K562 (cell line): ENCODE data around the gene PPIA. TPM values are rescaled to one million over a fixed set of nuclear protein-coding genes. Genes with fewer than 3 reads are reported as not detected.
A peak's percentile ranks its signal among the peaks of the same experiment; 100 is the strongest.

Source experiments
- ARID3B ChIP-seq: fragments of 250-450 bp; sonication (Bioruptor Pico); IDR thresholded peaks from 2 replicates; pipeline ENCODE4 v1.4.0; 2020; ENCODE audit warnings: borderline replicate concordance
- ATF6 ChIP-seq: sonication (generic); formaldehyde crosslinking; IDR thresholded peaks from 2 replicates; pipeline ENCODE4 v1.4.0; 2020; ENCODE audit warnings: mild to moderate bottlenecking, missing genetic modification reagents
- COPS2 ChIP-seq: fragments of 450-650 bp; conservative IDR thresholded peaks from 2 replicates; pipeline ENCODE4 v1.6.1; 2016; ENCODE audit warnings: mild to moderate bottlenecking, moderate library complexity
- HDAC1 ChIP-seq, 2 experiments: fragments of 450-650 bp; IDR thresholded peaks; 2 replicates each; pipeline ENCODE4 v1.6.1; 2016 to 2017; ENCODE audit warnings: inconsistent platforms in 1 of 2, mild to moderate bottlenecking in 1 of 2, moderate library complexity in 1 of 2
- HMG20A ChIP-seq: fragments of 450-650 bp; formaldehyde crosslinking; conservative IDR thresholded peaks from 2 replicates; pipeline ENCODE4 v1.4.0; 2020; ENCODE audit warnings: mild to moderate bottlenecking, mixed read lengths
- KDM2B ChIP-seq: fragments of 250-450 bp; sonication (Bioruptor Pico); IDR thresholded peaks from 2 replicates; pipeline ENCODE4 v1.8.0; 2021; ENCODE audit warnings: mild to moderate bottlenecking, moderate library complexity
- KDM5B ChIP-seq: fragments of 200-600 bp; sonication (generic); IDR thresholded peaks from 2 replicates; pipeline ENCODE4 v1.6.1; 2012; ENCODE audit warnings: low read depth, mild to moderate bottlenecking, moderate library complexity, low read length, control low read depth, inconsistent platforms; ENCODE audit not compliant: insufficient replicate concordance
- KLF1 ChIP-seq: fragments of 450-650 bp; IDR thresholded peaks from 2 replicates; pipeline ENCODE4 v1.6.1; 2016; ENCODE audit warnings: missing genetic modification characterization, missing compliant biosample characterization
- KLF6 ChIP-seq: fragments of 250-450 bp; sonication (Bioruptor Pico); IDR thresholded peaks from 2 replicates; pipeline ENCODE4 v1.4.0; 2020; ENCODE audit warnings: mild to moderate bottlenecking, moderate library complexity, borderline replicate concordance
- MYBL2 ChIP-seq, 2 experiments: fragments of 450-650 bp in 1 of 2; sonication (generic) in 1 of 2; formaldehyde crosslinking in 1 of 2; IDR thresholded peaks; 2 replicates each; pipeline versions ENCODE4 v1.6.1 to v1.8.1; 2017 to 2022; ENCODE audit warnings: borderline replicate concordance in 1 of 2, inconsistent platforms in 1 of 2, low read depth in 1 of 2, mild to moderate bottlenecking in 1 of 2, missing genetic modification reagents in 1 of 2, moderate library complexity in 1 of 2
- OTX1 ChIP-seq: fragments of 450-650 bp; formaldehyde crosslinking; IDR thresholded peaks from 2 replicates; pipeline ENCODE4 v1.4.0; 2022; ENCODE audit warnings: mild to moderate bottlenecking
- RB1 ChIP-seq: fragments of 450-650 bp; IDR thresholded peaks from 2 replicates; pipeline ENCODE4 v1.6.1; 2017; ENCODE audit warnings: low read depth, mild to moderate bottlenecking
- RBFOX2 ChIP-seq: fragments of 200-400 bp; formaldehyde crosslinking; IDR thresholded peaks from 2 replicates; pipeline ENCODE4 v1.6.1; 2017; ENCODE audit warnings: low read depth, mild to moderate bottlenecking, low read length, moderate library complexity
- polyA plus RNA-seq, 8 experiments: library from polyadenylated mRNA; depleted of rRNA in 4 of 8; stranded (reverse) in 5 of 8; unstranded in 3 of 8; fragments of >200 nt; fragmentation: Nextera tagmentation in 2 of 8; fragmentation: Illumina TruSeq in 1 of 8; extraction: Ambion mirVana in 2 of 8; extraction: Trizol in 1 of 8; gene quantifications; 2 replicates each; pipeline versions ENCODE4 v1.2.1 to v1.2.3, GENCODE V29; 2011 to 2014; ENCODE audit warnings: inconsistent platforms in 1 of 8, missing spikeins in 1 of 8
- total RNA-seq, 7 experiments: library from RNA; depleted of rRNA in 6 of 7; stranded (reverse); fragments of >200 nt in 6 of 7; fragmentation: Illumina TruSeq in 2 of 7; extraction: Trizol in 2 of 7; gene quantifications; 2 replicates each; pipeline versions ENCODE4 v1.2.1 to v1.2.3, GENCODE V29; 2011 to 2021; ENCODE audit warnings: low replicate concordance in 1 of 7
- TF ChIP-seq, protein P1 (sequence below): sonication (generic); formaldehyde crosslinking; IDR thresholded peaks from 2 replicates; pipeline ENCODE4 v1.9.0; 2022; ENCODE audit warnings: mild to moderate bottlenecking, missing genetic modification reagents
- TF ChIP-seq, protein P2 (sequence below): fragments of 450-650 bp; formaldehyde crosslinking; IDR thresholded peaks from 2 replicates; pipeline ENCODE4 v1.4.0; 2022; ENCODE audit warnings: missing genetic modification characterization
- TF ChIP-seq, protein P3 (sequence below): sonication (generic); IDR thresholded peaks from 2 replicates; pipeline ENCODE4 v1.6.1; 2016
- TF ChIP-seq, protein P4 (sequence below): fragments of 450-650 bp; IDR thresholded peaks from 2 replicates; pipeline ENCODE4 v1.6.1; 2016; ENCODE audit warnings: borderline replicate concordance

The PPIA gene
- total and polyA plus RNA-seq, 9 of the 15 experiments (the other 6 are each of a cell fraction or from before 2014, with no cell fraction given), result 2,583 to 7,504 (median 3,973) TPM

GRCh38 chr7:44847920-44848634 is 51.6 kb downstream of the PPIA start, which contains the start of gene H2AZ2 (continued):
- TF ChIP-seq MYBL2 (IDR thresholded peaks at IDR 0.05; ENCODE audit: low read depth) (peak; percentile 99), MYBL2 (CRISPR knock-in tag; IDR thresholded peaks at IDR 0.05; ENCODE audit: borderline replicate concordance) (no peak; the same call in 1 of the 2 replicates), OTX1 (0 out of 2 replicates have a peak, but pooled peaks have one; percentile 60), ATF6 (CRISPR knock-in tag) (peak; percentile 73; the same call in 1 of the 2 replicates), KDM5B (peak; percentile 87), HMG20A (CRISPR knock-in tag) (no peak), KLF6 (peak; percentile 69; the same call in 1 of the 2 replicates), HDAC1 (IDR thresholded peaks at IDR 0.05) (no peak; a peak in 1 of 4 replicates), RBFOX2 (peak; percentile 89), ARID3B (CRISPR knock-in tag) (no peak), COPS2 (no peak), KLF1 (tag) (peak; percentile 43; the same call in 1 of the 2 replicates), KDM2B (CRISPR knock-in tag) (no peak), RB1 (peak; percentile 95)
- TF ChIP-seq, protein P1, sequence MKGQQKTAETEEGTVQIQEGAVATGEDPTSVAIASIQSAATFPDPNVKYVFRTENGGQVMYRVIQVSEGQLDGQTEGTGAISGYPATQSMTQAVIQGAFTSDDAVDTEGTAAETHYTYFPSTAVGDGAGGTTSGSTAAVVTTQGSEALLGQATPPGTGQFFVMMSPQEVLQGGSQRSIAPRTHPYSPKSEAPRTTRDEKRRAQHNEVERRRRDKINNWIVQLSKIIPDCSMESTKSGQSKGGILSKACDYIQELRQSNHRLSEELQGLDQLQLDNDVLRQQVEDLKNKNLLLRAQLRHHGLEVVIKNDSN (CRISPR knock-in tag), result peak; percentile 64
- TF ChIP-seq, protein P2, sequence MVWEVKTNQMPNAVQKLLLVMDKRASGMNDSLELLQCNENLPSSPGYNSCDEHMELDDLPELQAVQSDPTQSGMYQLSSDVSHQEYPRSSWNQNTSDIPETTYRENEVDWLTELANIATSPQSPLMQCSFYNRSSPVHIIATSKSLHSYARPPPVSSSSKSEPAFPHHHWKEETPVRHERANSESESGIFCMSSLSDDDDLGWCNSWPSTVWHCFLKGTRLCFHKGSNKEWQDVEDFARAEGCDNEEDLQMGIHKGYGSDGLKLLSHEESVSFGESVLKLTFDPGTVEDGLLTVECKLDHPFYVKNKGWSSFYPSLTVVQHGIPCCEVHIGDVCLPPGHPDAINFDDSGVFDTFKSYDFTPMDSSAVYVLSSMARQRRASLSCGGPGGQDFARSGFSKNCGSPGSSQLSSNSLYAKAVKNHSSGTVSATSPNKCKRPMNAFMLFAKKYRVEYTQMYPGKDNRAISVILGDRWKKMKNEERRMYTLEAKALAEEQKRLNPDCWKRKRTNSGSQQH (CRISPR knock-in tag), result 0 out of 2 replicates have a peak, but pooled peaks have one; percentile 24
- TF ChIP-seq, protein P3, sequence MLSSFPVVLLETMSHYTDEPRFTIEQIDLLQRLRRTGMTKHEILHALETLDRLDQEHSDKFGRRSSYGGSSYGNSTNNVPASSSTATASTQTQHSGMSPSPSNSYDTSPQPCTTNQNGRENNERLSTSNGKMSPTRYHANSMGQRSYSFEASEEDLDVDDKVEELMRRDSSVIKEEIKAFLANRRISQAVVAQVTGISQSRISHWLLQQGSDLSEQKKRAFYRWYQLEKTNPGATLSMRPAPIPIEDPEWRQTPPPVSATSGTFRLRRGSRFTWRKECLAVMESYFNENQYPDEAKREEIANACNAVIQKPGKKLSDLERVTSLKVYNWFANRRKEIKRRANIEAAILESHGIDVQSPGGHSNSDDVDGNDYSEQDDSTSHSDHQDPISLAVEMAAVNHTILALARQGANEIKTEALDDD, result peak; percentile 33; the same call in 1 of the 2 replicates
- TF ChIP-seq, protein P4, sequence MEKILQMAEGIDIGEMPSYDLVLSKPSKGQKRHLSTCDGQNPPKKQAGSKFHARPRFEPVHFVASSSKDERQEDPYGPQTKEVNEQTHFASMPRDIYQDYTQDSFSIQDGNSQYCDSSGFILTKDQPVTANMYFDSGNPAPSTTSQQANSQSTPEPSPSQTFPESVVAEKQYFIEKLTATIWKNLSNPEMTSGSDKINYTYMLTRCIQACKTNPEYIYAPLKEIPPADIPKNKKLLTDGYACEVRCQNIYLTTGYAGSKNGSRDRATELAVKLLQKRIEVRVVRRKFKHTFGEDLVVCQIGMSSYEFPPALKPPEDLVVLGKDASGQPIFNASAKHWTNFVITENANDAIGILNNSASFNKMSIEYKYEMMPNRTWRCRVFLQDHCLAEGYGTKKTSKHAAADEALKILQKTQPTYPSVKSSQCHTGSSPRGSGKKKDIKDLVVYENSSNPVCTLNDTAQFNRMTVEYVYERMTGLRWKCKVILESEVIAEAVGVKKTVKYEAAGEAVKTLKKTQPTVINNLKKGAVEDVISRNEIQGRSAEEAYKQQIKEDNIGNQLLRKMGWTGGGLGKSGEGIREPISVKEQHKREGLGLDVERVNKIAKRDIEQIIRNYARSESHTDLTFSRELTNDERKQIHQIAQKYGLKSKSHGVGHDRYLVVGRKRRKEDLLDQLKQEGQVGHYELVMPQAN, result no peak; the same call in 1 of the 2 replicates
